Fibroblast of the conjunctiva (primary cell): ENCODE results near the gene CPVL.

Source experiments
- DNase-seq: peaks from one replicate; pipeline ENCODE4 v3.0.0-alpha.2; 2010; ENCODE audit warnings: low read depth

Gene CPVL

DNA sequence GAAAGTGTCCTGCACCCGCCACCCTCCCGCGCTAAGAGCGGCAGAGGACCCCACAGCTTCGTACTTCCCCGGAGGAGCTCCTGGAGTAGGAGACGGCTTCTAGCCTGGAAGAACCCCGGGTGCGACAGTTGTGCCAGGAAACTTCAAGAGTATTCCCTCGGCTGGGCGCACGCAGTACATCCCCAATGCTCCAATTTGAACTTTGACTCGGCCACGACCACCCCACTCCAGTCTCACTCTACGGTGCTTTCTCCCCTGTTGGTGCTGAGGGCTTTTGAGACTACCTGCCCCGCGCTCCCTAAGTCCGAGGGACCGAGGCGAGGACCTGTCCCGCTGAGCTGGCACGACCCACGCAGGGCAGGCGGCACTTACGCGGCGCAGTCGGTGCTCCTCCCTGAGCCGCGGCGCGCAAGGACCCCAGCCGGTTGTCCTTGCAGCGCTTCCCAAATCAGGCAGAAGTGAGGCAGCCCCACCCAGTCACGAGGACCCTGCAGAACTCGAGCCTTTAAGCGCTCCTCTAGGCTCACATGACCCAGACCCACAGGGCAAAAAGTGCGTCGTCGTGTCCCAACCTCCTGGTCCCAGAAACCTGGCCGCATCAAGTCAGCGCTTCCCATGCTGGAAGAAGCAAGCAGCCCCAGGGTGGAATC is at the start of gene CPVL:
Gene CPVL, minus strand, starts transcription at position 481 of the 650 bp plus-strand sequence. CDS start 25,476 bp downstream, outside the sequence.
- DNase-seq: no peak

DNA sequence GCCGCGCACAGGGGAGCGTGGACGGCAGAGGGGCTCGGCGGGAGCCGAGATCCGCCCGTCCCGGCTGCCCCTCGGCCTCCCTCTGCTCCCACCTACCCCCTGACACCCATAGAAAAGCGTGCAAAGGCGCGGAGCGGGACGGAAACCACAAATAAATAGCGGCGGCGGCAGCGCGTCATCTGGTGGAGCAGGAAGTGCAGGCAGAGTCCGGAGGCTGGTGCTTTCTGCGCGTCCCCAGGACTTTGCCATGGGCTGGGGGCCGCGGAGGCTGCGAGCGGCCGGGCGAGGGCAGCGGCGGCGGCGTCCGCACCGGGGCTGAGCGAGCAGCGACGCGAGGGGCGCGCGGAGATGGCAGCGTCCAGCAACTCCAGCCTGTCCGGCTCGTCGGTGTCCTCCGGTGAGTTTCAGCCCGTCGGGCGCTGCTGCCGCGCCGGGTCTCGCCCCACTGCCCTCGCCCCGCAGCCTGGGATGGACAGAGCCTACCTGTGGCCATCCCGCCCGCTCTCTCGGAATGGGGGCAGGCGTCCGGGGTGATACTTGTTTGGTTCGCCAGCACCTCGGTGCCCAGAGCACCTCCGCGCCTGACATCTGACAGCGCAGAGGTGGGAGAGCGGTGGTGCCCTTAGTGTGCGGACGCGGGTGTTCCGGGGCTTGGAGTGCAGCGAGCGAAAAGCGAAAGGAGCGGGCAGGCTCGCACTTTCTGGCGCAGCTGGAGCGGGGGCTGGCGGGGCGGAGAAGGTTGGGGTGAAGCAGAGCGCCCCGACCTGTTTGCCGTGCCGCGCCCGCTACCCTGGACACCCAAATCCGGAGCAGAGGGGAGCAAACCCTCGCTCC is 48.5 kb upstream of the CPVL start, which contains the start of gene CHN2:
Gene CHN2, plus strand, starts transcription at position 182 of the 834 bp plus-strand sequence.
- DNase-seq: no peak

- no peak for DNase-seq
These were observed 47.9 kb upstream of the CPVL start for GRCh38 chr7:29194206-29194593.

DNA sequence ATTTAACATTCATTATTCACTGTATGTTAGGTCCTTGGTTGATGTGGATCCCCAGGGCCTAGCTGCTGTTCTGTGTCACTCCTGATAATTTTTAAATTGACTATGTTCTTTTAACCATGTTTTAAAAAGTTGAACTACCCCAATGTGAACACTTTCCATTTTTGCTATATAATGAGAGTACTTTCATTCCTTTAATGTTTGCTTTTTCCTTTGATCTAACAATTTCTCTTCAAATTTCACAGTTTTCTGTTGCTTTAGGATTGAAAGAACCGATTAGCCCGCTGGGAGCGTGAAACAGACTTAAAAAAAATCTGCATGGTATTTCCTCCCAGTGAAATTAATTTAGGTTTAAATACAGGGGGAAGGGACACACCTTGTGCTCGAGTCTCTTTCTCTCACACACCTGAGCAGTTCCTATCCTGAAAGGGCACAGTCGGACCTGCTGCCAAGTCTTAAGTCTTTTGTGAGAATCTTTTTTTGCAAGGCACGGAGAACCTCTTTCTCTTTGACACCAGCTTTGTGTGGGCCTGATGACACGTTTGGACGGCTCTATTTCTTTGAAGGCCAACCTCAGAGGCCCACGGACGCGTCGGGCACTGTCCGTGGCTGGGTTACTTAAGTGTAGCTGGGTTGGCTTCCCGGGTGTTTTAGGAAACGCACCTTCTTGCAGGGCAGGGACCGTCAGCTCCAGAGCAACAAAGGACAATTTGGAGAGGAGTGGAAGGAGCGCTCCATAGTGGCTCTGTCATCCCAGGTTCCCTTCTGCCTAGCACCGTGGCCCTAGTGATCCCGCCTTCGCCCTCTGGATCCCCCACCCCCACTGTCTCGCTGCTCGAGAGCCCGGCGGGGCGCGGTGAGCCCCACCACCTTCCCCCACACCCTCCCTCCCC is 47.2 kb upstream of the CPVL start:
- DNase-seq: no peak

- DNase-seq: no peak
These were observed 46.5 kb upstream of the CPVL start for GRCh38 chr7:29192811-29193210.

DNA sequence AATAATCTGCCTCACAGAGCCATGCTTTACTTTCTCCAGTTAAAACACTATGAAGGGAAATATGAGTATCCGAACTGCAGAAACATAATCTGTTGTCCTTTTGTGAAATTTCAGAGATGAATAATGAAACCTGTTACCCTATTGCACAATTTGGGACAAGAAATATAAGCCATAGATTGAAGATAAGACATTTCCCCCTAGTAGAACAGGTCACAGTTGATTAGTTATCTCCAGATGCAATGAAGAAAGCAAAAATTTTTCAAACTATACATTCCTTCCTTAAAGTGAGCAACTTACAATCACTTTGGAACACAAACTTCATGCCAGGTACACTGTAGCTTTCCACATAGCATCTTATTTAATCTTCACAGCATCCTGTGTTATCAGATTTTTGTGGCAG is 46.0 kb upstream of the CPVL start:
- DNase-seq: no peak

DNA sequence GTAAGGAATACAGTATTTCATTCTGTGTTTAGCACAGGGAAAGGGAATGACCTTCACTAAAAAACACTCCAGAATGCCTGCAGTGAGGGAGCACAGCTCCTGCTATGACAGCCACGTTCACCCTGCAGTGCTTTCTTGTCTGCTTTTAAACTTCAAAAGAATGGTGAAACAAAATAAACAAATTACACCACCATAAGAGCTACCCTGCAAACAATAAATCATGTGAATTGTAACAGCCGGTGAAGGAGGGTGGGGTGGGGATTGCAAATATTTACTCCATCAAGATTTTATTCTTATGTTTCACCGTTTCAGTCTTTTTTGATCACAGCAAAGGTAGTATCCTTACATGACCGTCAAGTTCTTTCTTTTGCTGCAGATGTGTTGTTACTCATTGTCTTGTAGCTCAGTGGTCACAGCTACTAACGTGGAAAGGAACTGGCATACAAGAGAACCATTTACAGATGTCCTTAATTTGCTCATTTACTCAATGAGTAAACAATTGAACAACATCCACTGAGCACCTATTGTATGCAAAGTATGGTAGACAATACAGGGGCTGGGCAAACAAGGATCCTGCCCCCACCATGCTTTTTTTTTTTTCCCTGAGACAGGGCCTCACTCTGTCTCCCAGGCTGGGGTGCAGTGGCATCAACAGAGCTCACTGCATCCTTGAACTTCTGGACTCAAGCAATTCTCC is 44.2 kb upstream of the CPVL start:
- no peak for DNase-seq

GRCh38 chr7:29189743-29190201 is 43.4 kb upstream of the CPVL start:
- DNase-seq: peak; percentile 2

- DNase-seq: no peak
These were observed 39.3 kb upstream of the CPVL start for GRCh38 chr7:29185613-29186012.

DNA sequence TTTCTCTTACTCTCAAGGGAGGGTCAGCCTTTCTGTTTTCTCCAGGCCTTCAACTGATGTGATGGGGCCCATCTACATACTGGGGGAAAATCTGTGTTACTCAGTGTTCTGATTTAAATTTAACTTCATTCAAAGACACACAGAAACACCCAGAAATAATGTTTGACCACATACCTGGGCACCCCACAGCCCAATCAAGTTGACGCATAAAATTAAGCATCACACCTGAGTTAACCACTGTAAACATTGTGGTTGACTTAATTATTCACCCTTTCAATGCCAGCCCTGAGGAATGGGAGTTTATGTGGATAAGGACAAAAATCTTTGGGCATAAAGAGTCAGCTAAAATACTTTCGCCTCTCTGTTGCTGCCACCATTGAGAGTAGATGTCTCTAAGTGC is 38.3 kb upstream of the CPVL start:
- no peak for DNase-seq

- DNase-seq: no peak
These were observed 32.8 kb upstream of the CPVL start for GRCh38 chr7:29179115-29179514.

DNA sequence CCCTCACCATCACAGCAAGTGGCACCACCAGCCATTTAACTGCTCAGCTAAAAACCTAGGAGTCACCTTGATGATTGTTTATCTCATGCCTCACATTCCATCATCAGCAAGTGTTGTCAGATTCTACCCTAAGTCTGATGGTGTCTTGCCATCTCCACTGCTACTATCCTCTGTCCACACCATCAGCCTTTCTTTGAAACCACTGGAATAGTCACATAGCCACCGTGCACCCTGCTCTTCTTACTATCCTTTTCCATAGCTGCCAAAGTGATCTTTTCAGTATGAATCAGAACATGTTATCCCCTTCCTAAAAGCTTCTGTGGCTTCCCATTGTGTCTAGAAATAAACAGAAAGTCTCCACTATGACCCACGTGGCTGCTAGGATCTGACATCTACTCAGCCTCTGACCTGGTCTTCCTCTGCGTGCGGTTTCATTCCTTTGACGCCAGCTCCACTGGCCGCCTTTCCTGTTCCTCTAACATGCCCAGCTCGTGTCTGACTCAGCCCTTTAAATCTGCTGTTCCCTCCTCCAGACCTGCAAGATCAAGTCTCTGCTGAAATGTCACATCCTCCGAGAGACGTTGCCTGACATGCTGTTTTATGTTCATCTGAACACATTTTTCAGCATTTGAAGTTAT is 31.7 kb upstream of the CPVL start:
- no peak for DNase-seq

DNA sequence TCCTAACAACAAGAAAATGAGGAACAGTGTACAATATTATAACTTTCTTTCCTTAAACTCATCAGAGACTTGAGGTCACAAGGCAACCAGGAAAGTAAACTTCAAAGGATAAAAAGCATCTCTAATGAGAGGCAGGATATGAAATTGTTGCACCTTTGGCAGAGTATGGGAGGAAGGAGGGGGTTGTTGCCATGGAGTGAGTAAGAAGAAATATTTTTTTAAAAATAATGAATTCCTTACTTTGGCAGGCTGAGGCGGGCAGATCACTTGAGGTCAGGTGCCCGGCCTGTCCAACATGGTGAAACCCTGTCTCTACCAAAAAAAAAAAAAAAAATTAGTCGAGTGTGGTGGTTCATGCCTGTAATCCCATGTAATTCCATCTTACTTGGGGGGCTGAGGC is 27.1 kb upstream of the CPVL start:
- DNase-seq: no peak

GRCh38 chr7:29170781-29171180 is 24.4 kb upstream of the CPVL start:
- no peak for DNase-seq

DNA sequence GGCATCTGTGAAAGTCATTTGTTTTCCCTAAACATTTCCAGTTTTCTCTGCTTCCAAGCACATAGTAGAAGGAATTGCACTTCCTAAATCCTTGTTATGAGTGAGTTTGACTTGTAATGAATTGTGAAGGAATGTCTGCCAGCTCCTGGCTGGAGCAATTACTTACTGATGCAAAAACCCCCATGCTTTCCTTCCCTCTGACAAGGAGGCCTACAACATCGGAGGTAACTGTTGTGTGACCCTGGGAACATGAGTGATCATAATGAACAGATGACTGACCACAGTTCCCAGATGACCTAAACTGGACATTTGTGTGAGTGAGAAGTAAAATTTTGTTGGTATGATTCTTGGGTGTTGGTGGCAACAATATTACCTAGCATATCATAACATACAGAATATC is 21.4 kb upstream of the CPVL start:
- DNase-seq: no peak

- DNase-seq: no peak
These were observed 17.5 kb upstream of the CPVL start for GRCh38 chr7:29163854-29164253.

- no peak for DNase-seq
These were observed 16.2 kb upstream of the CPVL start for GRCh38 chr7:29162577-29162976.

GRCh38 chr7:29161231-29161630 is 14.9 kb upstream of the CPVL start:
- DNase-seq: no peak

DNA sequence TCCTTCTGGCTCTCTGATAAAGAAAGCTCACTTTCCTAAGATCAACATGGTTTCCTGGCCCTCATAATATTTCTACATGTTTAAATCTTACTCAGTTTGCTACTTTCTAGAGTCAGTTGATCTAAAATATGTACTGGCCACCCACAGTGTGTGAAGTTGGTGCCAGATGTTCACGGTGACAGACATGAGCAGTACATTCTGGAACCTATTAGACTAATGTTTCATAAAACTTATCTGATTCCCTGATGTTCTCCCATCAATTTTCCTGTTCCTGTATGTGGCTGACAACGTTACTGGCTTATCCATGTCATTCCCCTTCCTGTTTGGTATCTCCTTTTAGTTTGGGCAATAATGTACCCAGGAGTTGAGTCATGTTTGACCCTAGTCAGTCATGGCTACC is 13.7 kb upstream of the CPVL start:
- DNase-seq: no peak

GRCh38 chr7:29158795-29159423 is 12.6 kb upstream of the CPVL start:
- no peak for DNase-seq

GRCh38 chr7:29156907-29157452 is 10.6 kb upstream of the CPVL start:
- DNase-seq: no peak
